Left ventricle myocardium inferior (tissue), 1 donor: ENCODE results near the gene TRAM2. TPM values are rescaled to one million over a fixed set of nuclear protein-coding genes. Genes with fewer than 3 reads are reported as not detected.

Experiments
- DNase-seq: peaks from one replicate; pipeline ENCODE4 v3.0.0-alpha.2; 2020
- H3K27ac ChIP-seq: fragments of 200-600 bp; replicated peaks from 2 replicates; pipeline ENCODE4 v1.8.0; 2021
- H3K27me3 ChIP-seq: fragments of 200-600 bp; 2 replicates; pipeline ENCODE4 v1.8.0; 2021; ENCODE audit warnings: low read depth
- H3K36me3 ChIP-seq: fragments of 200-600 bp; 2 replicates; pipeline ENCODE4 v1.8.0; 2021
- H3K4me1 ChIP-seq: fragments of 200-600 bp; 2 replicates; pipeline ENCODE4 v1.8.0; 2021
- H3K4me3 ChIP-seq: fragments of 200-600 bp; 2 replicates; pipeline ENCODE4 v1.8.0; 2021; ENCODE audit warnings: mild to moderate bottlenecking, moderate library complexity
- H3K9me3 ChIP-seq: fragments of 200-600 bp; replicated peaks from 2 replicates; pipeline ENCODE4 v1.8.0; 2021
- CTCF ChIP-seq: fragments of 200-600 bp; IDR thresholded peaks from 2 replicates; pipeline ENCODE4 v1.8.0; 2021; ENCODE audit warnings: antibody characterized with exemption, mild to moderate bottlenecking, borderline replicate concordance
- intact Hi-C: fragments of 100-400 bp; cut with micrococcal nuclease; formaldehyde crosslinking; loops from one replicate; pipeline ENCODE4 v1.11.0; 2022
- total RNA-seq: library from RNA; stranded (reverse); fragmentation: NEBNext Ultra II Directional; extraction: Animal tissue kit (Norgen Biotek cat#: 25700); gene quantifications from one replicate; pipeline ENCODE4 v1.2.1, GENCODE V29; 2021
- donor health status: DM: no; HTN: yes; CAD: no; lungs with severe emphysema.

The TRAM2 gene
- total RNA-seq, 1 donor from 2014 or later, result 11.0 TPM

DNA sequence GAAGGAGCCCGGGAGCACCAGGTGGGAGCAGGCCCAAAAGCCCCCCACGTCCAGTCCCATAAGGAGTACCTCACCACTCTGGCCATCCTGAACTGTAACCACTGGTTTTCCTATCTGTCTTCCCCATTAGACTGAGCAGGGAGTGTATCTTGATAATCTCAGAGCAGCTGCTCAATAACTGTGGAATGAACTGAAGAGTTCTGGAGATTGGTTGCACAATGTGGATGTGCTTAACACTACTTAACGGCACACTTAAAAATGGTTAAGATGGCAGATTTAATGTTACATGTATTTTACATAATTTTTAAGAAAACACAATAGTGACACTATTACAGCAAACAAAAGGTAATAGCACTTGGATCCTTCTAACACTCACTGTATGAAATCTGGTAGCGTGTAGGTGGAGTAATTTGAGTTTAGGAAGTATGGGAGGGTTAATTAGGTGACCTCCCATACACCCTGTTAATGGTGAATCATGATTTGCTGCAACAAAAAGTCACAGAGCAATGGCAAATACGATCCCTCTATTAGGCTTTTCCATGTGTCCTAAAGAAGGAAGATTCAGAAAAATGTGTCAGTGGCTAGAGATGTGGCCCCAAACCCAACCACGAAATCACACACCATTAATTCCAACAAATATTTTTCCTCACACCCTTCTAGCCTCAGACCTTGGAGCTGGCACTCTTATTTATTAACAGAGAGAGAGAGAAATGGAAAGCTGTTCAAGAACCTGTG is 18.4 kb downstream of the TRAM2 start:
- peak overlapping the region; percentile 55 for H3K27ac ChIP-seq
- intact Hi-C loops, result no loop called here
- no peaks in the 10 kb centered on the region for H3K9me3 ChIP-seq
- H3K4me3 ChIP-seq, result no peak overlapping the region
- H3K36me3 ChIP-seq, result no peaks in the 10 kb centered on the region
- no peak for DNase-seq
- peaks cover 55% of the 10 kb centered on the region for H3K4me1 ChIP-seq
- TF ChIP-seq CTCF, result no peak
- no peaks in the 10 kb centered on the region for H3K27me3 ChIP-seq

GRCh38 chr6:52557389-52558265 is 19.2 kb downstream of the TRAM2 start:
- no peak for DNase-seq
- no peaks in the 10 kb centered on the region for H3K27me3 ChIP-seq
- no peak for TF ChIP-seq CTCF
- H3K9me3 ChIP-seq, result no peaks in the 10 kb centered on the region
- H3K36me3 ChIP-seq, result no peaks in the 10 kb centered on the region
- intact Hi-C loops, result no loop called here
- H3K4me1 ChIP-seq, result peaks cover 52% of the 10 kb centered on the region
- H3K4me3 ChIP-seq, result no peak overlapping the region
- H3K27ac ChIP-seq, result peak overlapping the region; percentile 55

DNA sequence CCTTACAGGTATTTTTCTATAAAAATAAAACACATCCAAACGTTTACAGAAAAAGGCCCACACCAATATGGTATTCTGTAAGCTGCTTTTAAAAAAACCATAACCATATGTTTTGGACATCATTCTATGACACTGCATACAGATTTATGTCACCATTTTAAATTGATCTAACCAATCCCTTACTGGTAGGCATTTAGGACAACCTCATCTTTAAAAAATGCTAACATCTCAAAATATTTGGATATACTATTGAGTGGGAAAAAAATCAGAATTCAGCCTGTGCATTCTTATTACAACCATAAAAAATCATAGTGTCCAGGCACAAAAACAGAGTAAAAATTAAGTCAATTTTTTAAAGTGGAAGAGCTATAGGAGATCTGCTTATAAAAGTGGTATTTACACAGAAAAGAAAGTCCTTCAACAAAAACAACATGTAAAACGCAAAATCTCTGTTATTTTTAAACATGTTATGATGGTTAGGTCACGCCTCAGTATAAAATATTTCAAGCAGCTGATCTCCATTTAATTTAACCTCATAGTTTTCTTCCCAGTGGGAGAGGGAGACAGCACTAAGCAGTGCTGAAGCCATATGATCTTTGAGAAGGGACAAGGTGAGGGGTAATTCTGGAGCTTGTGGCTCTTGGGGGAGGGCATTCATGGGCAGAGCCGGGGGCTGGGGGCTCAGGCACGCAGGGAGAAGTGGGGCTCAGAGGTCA is 21.2 kb downstream of the TRAM2 start:
- H3K27ac ChIP-seq, result no peak overlapping the region
- H3K4me3 ChIP-seq, result no peak overlapping the region
- intact Hi-C loops, result no loop called here
- no peaks in the 10 kb centered on the region for H3K36me3 ChIP-seq
- no peak for DNase-seq
- H3K4me1 ChIP-seq, result peaks cover 59% of the 10 kb centered on the region
- TF ChIP-seq CTCF, result no peak
- H3K9me3 ChIP-seq, result no peaks in the 10 kb centered on the region
- no peaks in the 10 kb centered on the region for H3K27me3 ChIP-seq

- peaks cover 62% of the 10 kb centered on the region for H3K4me1 ChIP-seq
Measured at GRCh38 chr6:52554684-52555280, 22.1 kb downstream of the TRAM2 start.

More at GRCh38 chr6:52554684-52555280, 22.1 kb downstream of the TRAM2 start:
- H3K27ac ChIP-seq, result no peak overlapping the region
- no peak for DNase-seq
- no peak overlapping the region for H3K4me3 ChIP-seq
- intact Hi-C loops, result no loop called here
- no peaks in the 10 kb centered on the region for H3K36me3 ChIP-seq
- no peak for TF ChIP-seq CTCF
- no peaks in the 10 kb centered on the region for H3K27me3 ChIP-seq
- no peaks in the 10 kb centered on the region for H3K9me3 ChIP-seq
